ENCODE results near the gene SPIRE1.

- TF ChIP-seq CTCF (conservative IDR thresholded peaks at IDR 0.05) (no peak), ZFX (IDR thresholded peaks at IDR 0.05) (no peak)
Measured at GRCh38 chr18:12606592-12607315, 51.2 kb downstream of the SPIRE1 start.

Data from C4-2B (cell line).